Stimulated activated effector memory CD8-positive, alpha-beta T cell treated with anti-CD3 and anti-CD28 coated beads, Interleukin-12 subunit alpha, Interleukin-12 subunit beta, amount 100 ng/mL, for 72 hours (primary cell): ENCODE data around the gene DDI2.

Source experiments
- ATAC-seq: fragments of 150-1000 bp; cut with Tn5 transposase; 2 replicates; pipeline ENCODE4 v1.10.0; 2021
- DNase-seq, 2 donors: peaks; one replicate each; pipeline ENCODE4 v3.0.0; 2021 to 2022; ENCODE audit warnings: low spot score in 2 of 2
- H3K27ac Mint-ChIP-seq: one replicate; pipeline ENCODE4 v1.8.0; 2022; ENCODE audit warnings: mild to moderate bottlenecking, mixed read lengths
- H3K36me3 Mint-ChIP-seq: one replicate; pipeline ENCODE4 v1.8.0; 2022; ENCODE audit warnings: mild to moderate bottlenecking, mixed read lengths
- H3K4me1 Mint-ChIP-seq: one replicate; pipeline ENCODE4 v1.8.0; 2022; ENCODE audit warnings: mixed read lengths
- H3K4me3 Mint-ChIP-seq: one replicate; pipeline ENCODE4 v1.8.0; 2022; ENCODE audit warnings: mild to moderate bottlenecking, mixed read lengths
- H3K9me3 Mint-ChIP-seq: one replicate; pipeline ENCODE4 v1.8.0; 2022; ENCODE audit warnings: mixed read lengths

DDI2 gene

DNA sequence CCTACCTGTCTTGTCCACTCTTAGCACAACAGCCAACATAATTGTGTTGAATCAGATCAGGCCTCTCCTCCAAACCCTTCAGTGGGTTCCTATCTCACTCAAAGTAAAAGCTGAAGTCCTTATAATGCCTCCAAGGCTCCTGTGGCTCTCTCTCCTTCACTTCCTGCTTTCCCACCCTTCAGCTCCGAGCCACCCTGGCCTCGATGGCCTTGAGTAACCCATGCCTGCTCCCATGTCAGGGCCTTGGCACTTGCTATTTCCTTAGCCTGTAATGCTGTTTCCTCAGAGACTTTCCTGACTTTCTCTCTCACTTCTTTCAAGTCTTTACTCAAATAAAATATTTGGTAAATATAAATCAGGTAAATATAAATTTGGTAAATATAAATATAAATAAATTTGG is 58.8 kb downstream of the DDI2 start:
- ATAC-seq (no peak), DNase-seq (no peak)
- Mint-ChIP-seq H3K36me3 (no peaks in the 10 kb centered on the region), H3K27ac (no peak overlapping the region), H3K9me3 (no peaks in the 10 kb centered on the region), H3K4me1 (peaks cover 13% of the 10 kb centered on the region), H3K4me3 (no peak overlapping the region)

DNA sequence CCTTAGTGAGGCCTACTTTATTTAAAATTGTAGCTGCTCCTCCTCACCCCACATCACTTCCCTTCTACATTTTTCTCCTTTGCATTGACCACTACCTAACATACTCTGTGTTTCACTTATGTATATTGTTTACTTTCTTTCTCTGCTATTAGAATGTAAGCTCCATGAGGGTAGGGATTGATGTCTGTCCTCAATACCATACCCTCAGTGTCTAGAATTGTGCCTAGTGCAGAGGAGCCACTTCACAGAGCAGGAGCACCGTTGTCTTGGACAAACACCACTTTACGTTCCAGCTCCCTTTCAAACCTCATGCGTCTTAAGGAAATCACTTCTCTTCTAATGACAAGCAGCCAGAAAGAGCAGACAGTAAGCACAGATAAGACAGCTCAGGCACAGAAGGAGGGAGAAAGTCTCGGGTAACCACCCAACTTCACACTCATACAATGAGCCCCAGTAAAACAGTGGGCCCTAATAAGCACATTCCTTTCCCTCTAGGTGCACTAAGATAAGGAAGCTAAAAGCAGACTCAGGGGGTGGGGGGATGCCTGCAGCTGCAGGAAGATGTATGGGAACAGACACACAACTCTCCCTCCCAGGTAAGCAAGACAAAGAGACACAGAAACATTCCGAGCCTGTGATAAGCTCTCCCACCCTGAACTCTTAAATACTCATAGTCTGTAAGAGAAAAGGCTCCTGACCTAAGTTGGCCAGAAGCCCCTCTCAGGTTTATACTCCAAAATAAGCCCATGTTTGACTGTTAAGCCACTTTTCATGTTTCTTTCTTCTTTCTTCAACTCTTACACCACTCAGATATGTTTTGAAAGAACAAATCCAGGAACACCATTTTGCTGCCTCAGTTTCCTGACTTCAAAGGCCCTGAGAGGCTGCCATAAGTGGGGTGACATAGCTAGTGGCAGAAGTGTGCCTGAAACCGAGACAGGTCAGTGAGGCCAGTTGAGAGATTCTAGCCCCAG is 59.7 kb downstream of the DDI2 start:
- no peaks in the 10 kb centered on the region for H3K9me3 Mint-ChIP-seq
- no peak for ATAC-seq
- DNase-seq: no peak
- H3K27ac Mint-ChIP-seq: no peak overlapping the region
- no peak overlapping the region for H3K4me3 Mint-ChIP-seq
- no peaks in the 10 kb centered on the region for H3K36me3 Mint-ChIP-seq
- peaks cover 18% of the 10 kb centered on the region for H3K4me1 Mint-ChIP-seq

DNA sequence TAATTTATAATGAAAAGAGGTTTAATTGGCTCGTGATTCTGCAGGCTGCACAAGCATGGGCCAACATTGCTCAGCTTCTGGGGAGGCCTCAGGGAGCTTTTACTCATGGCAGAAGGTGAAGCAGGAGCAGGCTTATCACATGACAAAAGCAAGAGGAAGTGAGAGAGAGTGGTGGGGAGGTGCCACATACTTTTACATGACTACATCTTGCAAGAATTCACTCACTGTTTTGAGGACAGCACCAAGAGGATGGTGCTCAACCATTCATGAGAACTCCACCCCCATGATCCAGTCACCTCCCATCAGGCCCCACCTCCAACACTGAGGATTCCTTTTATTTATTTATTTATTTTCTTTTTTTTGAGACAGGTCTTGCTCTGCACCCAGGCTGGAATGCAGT is 61.3 kb downstream of the DDI2 start:
- Mint-ChIP-seq H3K4me1 (peaks cover 25% of the 10 kb centered on the region), H3K36me3 (peaks cover 8% of the 10 kb centered on the region), H3K9me3 (no peaks in the 10 kb centered on the region), H3K27ac (no peak overlapping the region), H3K4me3 (no peak overlapping the region)
- ATAC-seq: peak; percentile 75
- DNase-seq: no peak

- Mint-ChIP-seq H3K4me3 (no peak overlapping the region), H3K36me3 (peaks cover 12% of the 10 kb centered on the region), H3K27ac (no peak overlapping the region), H3K9me3 (no peaks in the 10 kb centered on the region), H3K4me1 (peaks cover 28% of the 10 kb centered on the region)
- no peak for ATAC-seq
- DNase-seq: no peak
These were observed 62.9 kb downstream of the DDI2 start for GRCh38 chr1:15680131-15680530.

- Mint-ChIP-seq H3K36me3 (peaks cover 13% of the 10 kb centered on the region), H3K27ac (no peak overlapping the region), H3K9me3 (no peaks in the 10 kb centered on the region), H3K4me3 (no peak overlapping the region), H3K4me1 (peaks cover 34% of the 10 kb centered on the region)
- peak; percentile 74 for ATAC-seq
- no peak for DNase-seq
These were observed 63.5 kb downstream of the DDI2 start for GRCh38 chr1:15680561-15681348.

- peak overlapping the region; percentile 66 for H3K4me3 Mint-ChIP-seq
- ATAC-seq: no peak
These were observed 64.4 kb downstream of the DDI2 start for GRCh38 chr1:15681349-15682292.

GRCh38 chr1:15682936-15683341 is 65.7 kb downstream of the DDI2 start:
- peaks cover 37% of the 10 kb centered on the region for H3K4me1 Mint-ChIP-seq
- no peak for ATAC-seq
- H3K27ac Mint-ChIP-seq: peak overlapping the region; percentile 93
- no peak for DNase-seq
- peaks cover 13% of the 10 kb centered on the region for H3K36me3 Mint-ChIP-seq
- H3K4me3 Mint-ChIP-seq: peak overlapping the region; percentile 66
- no peaks in the 10 kb centered on the region for H3K9me3 Mint-ChIP-seq

More at GRCh38 chr1:15681349-15682292, 64.4 kb downstream of the DDI2 start:
- Mint-ChIP-seq H3K36me3 (peaks cover 13% of the 10 kb centered on the region), H3K4me1 (peaks cover 37% of the 10 kb centered on the region), H3K27ac (peak overlapping the region; percentile 93), H3K9me3 (no peaks in the 10 kb centered on the region)
- no peak for DNase-seq

GRCh38 chr1:15683345-15684039 is 66.2 kb downstream of the DDI2 start:
- Mint-ChIP-seq H3K27ac (peak overlapping the region; percentile 93), H3K36me3 (peaks cover 13% of the 10 kb centered on the region), H3K4me1 (peaks cover 37% of the 10 kb centered on the region), H3K9me3 (no peaks in the 10 kb centered on the region), H3K4me3 (peak overlapping the region; percentile 66)
- DNase-seq (no peak), ATAC-seq (no peak)

DNA sequence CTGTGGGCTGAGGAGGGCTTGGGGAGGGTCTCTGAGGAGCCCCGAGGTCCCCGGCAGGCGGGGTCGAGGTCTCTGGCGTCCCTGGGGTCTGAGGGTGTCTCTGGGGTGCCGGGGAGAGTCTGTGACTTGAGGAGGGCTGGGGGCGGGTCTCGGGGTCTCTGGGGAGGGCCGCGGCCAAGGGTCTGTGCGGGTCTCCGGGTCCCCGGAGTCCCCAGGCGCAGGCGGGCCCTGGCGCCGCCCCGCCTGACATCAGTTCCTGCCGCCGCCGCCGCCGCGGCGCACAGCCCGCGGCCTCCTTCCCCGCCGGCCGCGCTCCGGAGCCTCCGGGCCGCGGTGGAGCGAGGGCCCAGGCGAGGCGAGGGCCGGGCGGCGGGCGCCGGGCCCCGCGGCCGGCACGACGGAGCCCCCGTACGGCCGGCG is 66.8 kb downstream of the DDI2 start, which contains the start of gene PLEKHM2:
PLEKHM2 (plus strand) TSS at position 279 of the 420 bp plus-strand sequence. CDS start 239 bp downstream, outside the sequence.
- ATAC-seq (peak; percentile 84), DNase-seq (peak; percentile 32 to 56)
- Mint-ChIP-seq H3K36me3 (peaks cover 13% of the 10 kb centered on the region), H3K9me3 (no peaks in the 10 kb centered on the region), H3K4me1 (peaks cover 37% of the 10 kb centered on the region), H3K4me3 (peak within 1 kb of the TSS; percentile 66), H3K27ac (peak within 1 kb of the TSS; percentile 93)

DNA sequence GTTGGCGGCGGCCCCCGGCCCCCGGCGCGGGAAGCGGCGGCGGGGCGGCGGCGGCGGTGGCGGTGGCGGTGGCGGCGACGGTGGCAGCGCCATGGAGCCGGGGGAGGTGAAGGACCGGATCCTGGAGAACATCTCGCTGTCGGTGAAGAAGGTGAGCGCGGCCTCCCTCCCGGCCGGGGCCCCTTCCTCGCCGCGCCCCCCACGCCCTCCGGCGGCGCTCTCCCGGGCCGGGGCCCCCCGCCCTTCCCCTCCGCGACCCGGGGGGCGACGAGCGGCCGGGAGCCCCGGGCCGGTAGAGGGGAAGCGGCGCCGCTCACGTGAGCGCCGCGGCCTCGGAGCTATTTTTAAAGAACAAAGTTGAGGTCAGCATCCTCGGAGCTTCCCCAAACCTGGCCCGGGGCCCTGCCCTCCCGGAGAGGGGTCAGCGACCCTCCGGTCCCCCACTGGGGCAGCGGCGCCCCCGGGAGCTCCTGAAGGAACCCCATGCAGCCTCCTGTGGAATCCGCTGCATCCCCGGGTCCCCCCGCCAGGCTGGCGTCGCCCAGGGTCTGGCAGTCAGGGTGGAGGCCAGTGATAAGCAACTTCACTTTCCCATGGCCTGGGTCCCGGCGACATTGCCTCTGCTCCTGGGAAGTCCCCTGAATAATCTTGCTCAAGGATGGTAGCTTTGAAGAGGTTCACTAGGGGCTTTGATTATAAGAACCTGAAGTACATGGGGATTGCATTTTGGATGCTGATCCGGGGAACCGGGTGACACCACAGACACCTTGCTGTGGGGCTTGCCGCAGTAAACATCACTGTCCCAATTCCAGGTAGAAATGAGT is 67.4 kb downstream of the DDI2 start:
- no peaks in the 10 kb centered on the region for H3K9me3 Mint-ChIP-seq
- peaks cover 37% of the 10 kb centered on the region for H3K4me1 Mint-ChIP-seq
- ATAC-seq (peak; percentile 54), DNase-seq (peak; percentile 14 to 73)
- peak overlapping the region; percentile 93 for H3K27ac Mint-ChIP-seq
- H3K36me3 Mint-ChIP-seq: peaks cover 13% of the 10 kb centered on the region
- H3K4me3 Mint-ChIP-seq: peak overlapping the region; percentile 66

DNA sequence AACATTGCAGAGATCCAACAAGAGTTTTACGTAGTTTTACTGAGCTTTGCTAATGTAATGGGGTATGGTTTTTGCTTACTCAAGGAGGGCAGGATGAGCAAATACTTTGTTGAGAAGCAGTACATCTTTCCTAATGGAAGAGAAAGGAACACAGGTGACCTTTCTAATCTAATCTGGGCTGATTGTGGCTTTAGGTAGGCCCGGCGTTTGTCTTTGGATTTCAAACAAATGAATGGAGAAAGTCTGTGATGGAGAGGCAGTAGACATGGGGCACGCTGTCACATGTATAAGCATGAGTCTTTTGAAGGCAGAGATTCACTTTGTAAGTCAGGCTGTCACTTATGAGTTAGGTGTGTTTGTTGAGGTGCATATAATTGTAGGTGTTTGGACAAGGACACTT is 68.6 kb downstream of the DDI2 start:
- peak overlapping the region; percentile 66 for H3K4me3 Mint-ChIP-seq
- ATAC-seq: no peak
- no peak for DNase-seq
- H3K27ac Mint-ChIP-seq: peak overlapping the region; percentile 92
- peaks cover 26% of the 10 kb centered on the region for H3K4me1 Mint-ChIP-seq
- peaks cover 13% of the 10 kb centered on the region for H3K36me3 Mint-ChIP-seq
- no peaks in the 10 kb centered on the region for H3K9me3 Mint-ChIP-seq

DNA sequence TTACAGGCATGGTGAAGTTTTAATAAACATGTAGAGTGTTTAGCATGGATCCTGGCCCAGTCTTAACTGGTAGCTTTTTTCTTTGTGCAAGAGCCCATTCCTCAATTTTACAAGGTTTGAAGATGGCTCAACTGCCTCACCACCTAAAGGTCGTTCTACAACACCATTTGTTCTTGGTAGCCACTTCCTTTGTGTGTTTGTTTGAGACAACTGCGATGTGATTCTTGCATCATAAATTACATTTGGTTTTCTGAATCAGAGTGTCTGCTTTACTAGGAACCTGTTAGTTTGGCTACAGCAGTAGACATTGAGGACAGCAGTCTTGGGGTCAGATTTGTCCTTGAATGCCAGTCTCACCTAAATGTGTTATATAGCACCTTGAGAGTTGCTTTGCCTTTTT is 70.2 kb downstream of the DDI2 start:
- no peak overlapping the region for H3K4me3 Mint-ChIP-seq
- no peak overlapping the region for H3K27ac Mint-ChIP-seq
- ATAC-seq (no peak), DNase-seq (no peak)
- H3K4me1 Mint-ChIP-seq: peaks cover 30% of the 10 kb centered on the region
- no peaks in the 10 kb centered on the region for H3K9me3 Mint-ChIP-seq
- H3K36me3 Mint-ChIP-seq: peaks cover 13% of the 10 kb centered on the region

DNA sequence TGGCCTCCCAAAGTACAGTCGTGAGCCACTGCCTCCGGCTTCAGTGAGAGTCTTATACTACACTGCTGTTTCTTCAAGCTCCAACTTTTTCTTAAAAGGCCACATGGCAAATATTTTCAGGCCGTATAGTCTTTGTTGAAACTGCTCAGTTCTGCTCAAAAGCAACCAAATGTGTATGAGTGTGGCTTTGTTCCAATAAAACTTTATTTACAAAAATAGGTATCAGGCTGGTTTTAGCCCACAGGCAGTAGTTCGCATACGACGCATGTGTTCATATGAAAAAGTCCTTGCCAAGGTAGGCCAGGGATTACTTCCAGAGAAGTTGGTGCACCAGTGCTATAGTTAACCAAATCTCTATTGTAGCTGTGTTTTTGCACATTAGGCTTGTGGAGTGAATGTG is 73.1 kb downstream of the DDI2 start:
- no peaks in the 10 kb centered on the region for H3K9me3 Mint-ChIP-seq
- no peak for DNase-seq
- no peak for ATAC-seq
- no peak overlapping the region for H3K27ac Mint-ChIP-seq
- H3K4me1 Mint-ChIP-seq: peaks cover 20% of the 10 kb centered on the region
- H3K36me3 Mint-ChIP-seq: no peaks in the 10 kb centered on the region
- no peak overlapping the region for H3K4me3 Mint-ChIP-seq
